GM12878 (cell line): ENCODE results near the gene HMX3. TPM values are rescaled to one million over a fixed set of nuclear protein-coding genes. Genes with fewer than 3 reads are reported as not detected.

Experiments used
- BCL11A ChIP-seq: IDR thresholded peaks from 2 replicates; pipeline ENCODE4 v1.6.1; 2011; ENCODE audit warnings: low read depth, low read length
- CBX3 ChIP-seq: fragments of 200-600 bp; sonication (generic); IDR thresholded peaks from 2 replicates; pipeline ENCODE4 v1.6.1; 2016; ENCODE audit warnings: low read depth, borderline replicate concordance
- IKZF1 ChIP-seq: fragments of 450-650 bp; conservative IDR thresholded peaks from 2 replicates; pipeline ENCODE4 v1.6.1; 2017; ENCODE audit warnings: antibody characterized with exemption, mild to moderate bottlenecking
- KAT2A ChIP-seq: conservative IDR thresholded peaks from 2 replicates; pipeline ENCODE4 v1.6.1; 2011; ENCODE audit warnings: low read depth, low read length; ENCODE audit not compliant: control insufficient read depth
- MXI1 ChIP-seq: fragments of 150-350 bp; IDR thresholded peaks from 2 replicates; pipeline ENCODE4 v1.6.1; 2011; ENCODE audit warnings: low read depth, mild to moderate bottlenecking, inconsistent platforms, low read length, improper control_type of control experiment
- NR2C1 ChIP-seq: fragments of 450-650 bp; IDR thresholded peaks from 2 replicates; pipeline ENCODE4 v1.6.1; 2017; ENCODE audit warnings: antibody characterized with exemption, mild to moderate bottlenecking, moderate library complexity
- NRF1 ChIP-seq: conservative IDR thresholded peaks from 2 replicates; pipeline ENCODE4 v1.6.1; 2011; ENCODE audit warnings: mild to moderate bottlenecking, low read depth, low read length, improper control_type of control experiment
- PAX8 ChIP-seq: fragments of 450-650 bp; IDR thresholded peaks from 2 replicates; pipeline ENCODE4 v1.6.1; 2017; ENCODE audit warnings: mild to moderate bottlenecking, moderate library complexity
- PML ChIP-seq: IDR thresholded peaks from 2 replicates; pipeline ENCODE4 v1.6.1; 2012; ENCODE audit warnings: low read length, inconsistent platforms
- RAD21 ChIP-seq: IDR thresholded peaks from 2 replicates; pipeline ENCODE4 v1.6.1; 2011; ENCODE audit warnings: mild to moderate bottlenecking, low read depth, low read length, moderate library complexity; ENCODE audit not compliant: insufficient read depth
- RBBP5 ChIP-seq: fragments of 200-600 bp; sonication (generic); conservative IDR thresholded peaks from 2 replicates; pipeline ENCODE4 v1.6.1; 2016
- RFX5 ChIP-seq: IDR thresholded peaks from 2 replicates; pipeline ENCODE4 v1.6.1; 2011; ENCODE audit warnings: low read depth, low read length, improper control_type of control experiment
- SIX5 ChIP-seq: IDR thresholded peaks from 2 replicates; pipeline ENCODE4 v1.6.1; 2011; ENCODE audit warnings: mild to moderate bottlenecking, low read depth, low read length, moderate library complexity; ENCODE audit not compliant: severe bottlenecking
- STAT3 ChIP-seq: IDR thresholded peaks from 2 replicates; pipeline ENCODE4 v1.6.1; 2011; ENCODE audit warnings: low read depth, low read length, improper control_type of control experiment
- TCF7 ChIP-seq: IDR thresholded peaks from 2 replicates; pipeline ENCODE4 v1.6.1; 2014; ENCODE audit warnings: antibody characterized with exemption, borderline replicate concordance
- WRNIP1 ChIP-seq: IDR thresholded peaks from 2 replicates; pipeline ENCODE4 v1.6.1; 2011; ENCODE audit warnings: low read depth, low read length, improper control_type of control experiment, borderline replicate concordance
- ZNF217 ChIP-seq: fragments of 450-650 bp; IDR thresholded peaks from 2 replicates; pipeline ENCODE4 v1.6.1; 2017; ENCODE audit warnings: antibody characterized with exemption, mild to moderate bottlenecking
- ZNF24 ChIP-seq: fragments of 450-650 bp; IDR thresholded peaks from 2 replicates; pipeline ENCODE4 v1.6.1; 2017; ENCODE audit warnings: antibody characterized with exemption, mild to moderate bottlenecking
- polyA plus RNA-seq, 11 experiments: library from polyadenylated mRNA; depleted of rRNA in 4 of 11; unstranded in 6 of 11; stranded (reverse) in 5 of 11; fragments of >200 nt; fragmentation: Nextera tagmentation in 4 of 11; fragmentation: Illumina TruSeq in 1 of 11; extraction: Ambion mirVana in 4 of 11; extraction: Trizol in 1 of 11; gene quantifications; 1 replicate in 1 of 11; 2 replicates in 10 of 11; pipeline versions ENCODE4 v1.2.1 to v1.2.3, GENCODE V29; 2011 to 2016; ENCODE audit warnings: inconsistent platforms in 2 of 11, missing spikeins in 2 of 11, low read depth in 1 of 11
- total RNA-seq, 4 experiments: library from RNA; depleted of rRNA in 3 of 4; stranded (reverse); fragments of >200 nt in 3 of 4; fragmentation: Illumina TruSeq in 1 of 4; extraction: Trizol in 1 of 4; gene quantifications; 2 replicates each; pipeline versions ENCODE4 v1.2.1 to v1.2.3, GENCODE V29; 2013 to 2021
- TF ChIP-seq, protein P1 (sequence below): fragments of 450-650 bp; formaldehyde crosslinking; IDR thresholded peaks from 2 replicates; pipeline ENCODE4 v1.5.0; 2022; ENCODE audit warnings: mild to moderate bottlenecking, missing genetic modification characterization
- TF ChIP-seq, protein P2 (sequence below): IDR thresholded peaks from 2 replicates; pipeline ENCODE4 v1.6.1; 2012; ENCODE audit warnings: mild to moderate bottlenecking, low read depth, low read length
- TF ChIP-seq, protein P3 (sequence below): fragments of 450-650 bp; formaldehyde crosslinking; IDR thresholded peaks from 2 replicates; pipeline ENCODE4 v1.4.0; 2020; ENCODE audit warnings: mild to moderate bottlenecking, moderate library complexity

The HMX3 gene
- total and polyA plus RNA-seq, 10 of the 15 experiments (the other 5 are each of a cell fraction or from before 2014, with no cell fraction given): 0.63 to 60.5 (median 15.3) TPM; not detected in 2

DNA sequence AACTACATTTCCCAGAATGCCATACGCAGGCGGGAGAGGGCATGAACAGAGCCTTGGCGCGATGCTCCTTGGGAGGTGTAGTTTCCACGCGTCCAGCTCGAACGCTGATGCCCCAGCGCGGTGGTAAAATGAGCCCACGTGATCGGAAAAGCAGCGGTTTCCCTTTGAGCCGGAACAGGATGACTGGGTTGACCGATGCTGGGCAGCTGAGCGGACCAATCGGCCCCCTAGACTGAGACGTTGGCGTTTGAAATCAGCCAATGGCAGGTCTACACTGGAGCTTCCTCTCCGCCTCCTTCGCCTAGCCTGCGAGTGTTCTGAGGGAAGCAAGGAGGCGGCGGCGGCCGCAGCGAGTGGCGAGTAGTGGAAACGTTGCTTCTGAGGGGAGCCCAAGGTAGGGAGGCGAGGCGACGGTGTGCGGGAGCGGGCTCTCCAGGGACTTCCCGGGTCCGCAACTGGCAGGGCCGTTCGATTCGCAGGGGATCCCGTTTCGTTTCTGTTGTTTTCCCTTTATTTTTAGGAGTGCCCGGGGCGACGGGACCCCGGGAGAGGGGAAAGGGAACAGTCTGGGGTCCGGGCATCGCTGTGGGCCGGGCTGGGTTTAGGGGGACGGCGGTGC, 18.4 kb downstream of the HMX3 start, which contains the start of gene BUB3 (continued):
- TF ChIP-seq KAT2A: no peak
- no peak for TF ChIP-seq ZNF24
- no peak; the same call in 1 of the 2 replicates for TF ChIP-seq NRF1
- TF ChIP-seq CBX3: no peak
- peak; percentile 99 for TF ChIP-seq IKZF1
- TF ChIP-seq TCF7: no peak
- TF ChIP-seq, protein P1, sequence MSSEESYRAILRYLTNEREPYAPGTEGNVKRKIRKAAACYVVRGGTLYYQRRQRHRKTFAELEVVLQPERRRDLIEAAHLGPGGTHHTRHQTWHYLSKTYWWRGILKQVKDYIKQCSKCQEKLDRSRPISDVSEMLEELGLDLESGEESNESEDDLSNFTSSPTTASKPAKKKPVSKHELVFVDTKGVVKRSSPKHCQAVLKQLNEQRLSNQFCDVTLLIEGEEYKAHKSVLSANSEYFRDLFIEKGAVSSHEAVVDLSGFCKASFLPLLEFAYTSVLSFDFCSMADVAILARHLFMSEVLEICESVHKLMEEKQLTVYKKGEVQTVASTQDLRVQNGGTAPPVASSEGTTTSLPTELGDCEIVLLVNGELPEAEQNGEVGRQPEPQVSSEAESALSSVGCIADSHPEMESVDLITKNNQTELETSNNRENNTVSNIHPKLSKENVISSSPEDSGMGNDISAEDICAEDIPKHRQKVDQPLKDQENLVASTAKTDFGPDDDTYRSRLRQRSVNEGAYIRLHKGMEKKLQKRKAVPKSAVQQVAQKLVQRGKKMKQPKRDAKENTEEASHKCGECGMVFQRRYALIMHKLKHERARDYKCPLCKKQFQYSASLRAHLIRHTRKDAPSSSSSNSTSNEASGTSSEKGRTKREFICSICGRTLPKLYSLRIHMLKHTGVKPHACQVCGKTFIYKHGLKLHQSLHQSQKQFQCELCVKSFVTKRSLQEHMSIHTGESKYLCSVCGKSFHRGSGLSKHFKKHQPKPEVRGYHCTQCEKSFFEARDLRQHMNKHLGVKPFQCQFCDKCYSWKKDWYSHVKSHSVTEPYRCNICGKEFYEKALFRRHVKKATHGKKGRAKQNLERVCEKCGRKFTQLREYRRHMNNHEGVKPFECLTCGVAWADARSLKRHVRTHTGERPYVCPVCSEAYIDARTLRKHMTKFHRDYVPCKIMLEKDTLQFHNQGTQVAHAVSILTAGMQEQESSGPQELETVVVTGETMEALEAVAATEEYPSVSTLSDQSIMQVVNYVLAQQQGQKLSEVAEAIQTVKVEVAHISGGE: no peak
- TF ChIP-seq RBBP5: no peak
- peak; percentile 99 for TF ChIP-seq SIX5
- peak; percentile 98 for TF ChIP-seq NR2C1
- no peak for TF ChIP-seq WRNIP1
- TF ChIP-seq, protein P2, sequence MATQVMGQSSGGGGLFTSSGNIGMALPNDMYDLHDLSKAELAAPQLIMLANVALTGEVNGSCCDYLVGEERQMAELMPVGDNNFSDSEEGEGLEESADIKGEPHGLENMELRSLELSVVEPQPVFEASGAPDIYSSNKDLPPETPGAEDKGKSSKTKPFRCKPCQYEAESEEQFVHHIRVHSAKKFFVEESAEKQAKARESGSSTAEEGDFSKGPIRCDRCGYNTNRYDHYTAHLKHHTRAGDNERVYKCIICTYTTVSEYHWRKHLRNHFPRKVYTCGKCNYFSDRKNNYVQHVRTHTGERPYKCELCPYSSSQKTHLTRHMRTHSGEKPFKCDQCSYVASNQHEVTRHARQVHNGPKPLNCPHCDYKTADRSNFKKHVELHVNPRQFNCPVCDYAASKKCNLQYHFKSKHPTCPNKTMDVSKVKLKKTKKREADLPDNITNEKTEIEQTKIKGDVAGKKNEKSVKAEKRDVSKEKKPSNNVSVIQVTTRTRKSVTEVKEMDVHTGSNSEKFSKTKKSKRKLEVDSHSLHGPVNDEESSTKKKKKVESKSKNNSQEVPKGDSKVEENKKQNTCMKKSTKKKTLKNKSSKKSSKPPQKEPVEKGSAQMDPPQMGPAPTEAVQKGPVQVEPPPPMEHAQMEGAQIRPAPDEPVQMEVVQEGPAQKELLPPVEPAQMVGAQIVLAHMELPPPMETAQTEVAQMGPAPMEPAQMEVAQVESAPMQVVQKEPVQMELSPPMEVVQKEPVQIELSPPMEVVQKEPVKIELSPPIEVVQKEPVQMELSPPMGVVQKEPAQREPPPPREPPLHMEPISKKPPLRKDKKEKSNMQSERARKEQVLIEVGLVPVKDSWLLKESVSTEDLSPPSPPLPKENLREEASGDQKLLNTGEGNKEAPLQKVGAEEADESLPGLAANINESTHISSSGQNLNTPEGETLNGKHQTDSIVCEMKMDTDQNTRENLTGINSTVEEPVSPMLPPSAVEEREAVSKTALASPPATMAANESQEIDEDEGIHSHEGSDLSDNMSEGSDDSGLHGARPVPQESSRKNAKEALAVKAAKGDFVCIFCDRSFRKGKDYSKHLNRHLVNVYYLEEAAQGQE: no peak
- TF ChIP-seq PAX8: no peak
- no peak for TF ChIP-seq ZNF217
- TF ChIP-seq PML: peak; percentile 96
- TF ChIP-seq BCL11A: no peak
- TF ChIP-seq, protein P3, sequence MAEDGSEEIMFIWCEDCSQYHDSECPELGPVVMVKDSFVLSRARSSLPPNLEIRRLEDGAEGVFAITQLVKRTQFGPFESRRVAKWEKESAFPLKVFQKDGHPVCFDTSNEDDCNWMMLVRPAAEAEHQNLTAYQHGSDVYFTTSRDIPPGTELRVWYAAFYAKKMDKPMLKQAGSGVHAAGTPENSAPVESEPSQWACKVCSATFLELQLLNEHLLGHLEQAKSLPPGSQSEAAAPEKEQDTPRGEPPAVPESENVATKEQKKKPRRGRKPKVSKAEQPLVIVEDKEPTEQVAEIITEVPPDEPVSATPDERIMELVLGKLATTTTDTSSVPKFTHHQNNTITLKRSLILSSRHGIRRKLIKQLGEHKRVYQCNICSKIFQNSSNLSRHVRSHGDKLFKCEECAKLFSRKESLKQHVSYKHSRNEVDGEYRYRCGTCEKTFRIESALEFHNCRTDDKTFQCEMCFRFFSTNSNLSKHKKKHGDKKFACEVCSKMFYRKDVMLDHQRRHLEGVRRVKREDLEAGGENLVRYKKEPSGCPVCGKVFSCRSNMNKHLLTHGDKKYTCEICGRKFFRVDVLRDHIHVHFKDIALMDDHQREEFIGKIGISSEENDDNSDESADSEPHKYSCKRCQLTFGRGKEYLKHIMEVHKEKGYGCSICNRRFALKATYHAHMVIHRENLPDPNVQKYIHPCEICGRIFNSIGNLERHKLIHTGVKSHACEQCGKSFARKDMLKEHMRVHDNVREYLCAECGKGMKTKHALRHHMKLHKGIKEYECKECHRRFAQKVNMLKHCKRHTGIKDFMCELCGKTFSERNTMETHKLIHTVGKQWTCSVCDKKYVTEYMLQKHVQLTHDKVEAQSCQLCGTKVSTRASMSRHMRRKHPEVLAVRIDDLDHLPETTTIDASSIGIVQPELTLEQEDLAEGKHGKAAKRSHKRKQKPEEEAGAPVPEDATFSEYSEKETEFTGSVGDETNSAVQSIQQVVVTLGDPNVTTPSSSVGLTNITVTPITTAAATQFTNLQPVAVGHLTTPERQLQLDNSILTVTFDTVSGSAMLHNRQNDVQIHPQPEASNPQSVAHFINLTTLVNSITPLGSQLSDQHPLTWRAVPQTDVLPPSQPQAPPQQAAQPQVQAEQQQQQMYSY (CRISPR knock-in tag): no peak
- no peak for TF ChIP-seq STAT3
- TF ChIP-seq RAD21: no peak
- peak; percentile 87 for TF ChIP-seq MXI1
- 0 out of 2 replicates have a peak, but pooled peaks have one; percentile 48 for TF ChIP-seq RFX5
